NCI-H460 (cell line): ENCODE measurements around the gene DAB2IP. TPM values are rescaled to one million over a fixed set of nuclear protein-coding genes. Genes with fewer than 3 reads are reported as not detected.

Experiments used
- DNase-seq: peaks from one replicate; pipeline ENCODE4 v3.0.0-alpha.2; 2016; ENCODE audit warnings: low read depth; ENCODE audit errors: extremely low read depth
- total RNA-seq: library from RNA; depleted of rRNA; stranded (reverse); fragments of >200 nt; shearing (Covaris generic); gene quantifications from 2 replicates; pipeline ENCODE4 v1.2.3, GENCODE V29; 2014

DAB2IP gene
- total RNA-seq, 1 experiment from 2014 or later: 3.8 TPM

GRCh38 chr9:121681404-121681803, 30.0 kb downstream of the DAB2IP start:
- no peak for DNase-seq

- DNase-seq: no peak
Measured at GRCh38 chr9:121682201-121682600, 30.8 kb downstream of the DAB2IP start.

- no peak for DNase-seq
Measured at GRCh38 chr9:121682926-121683515, 31.6 kb downstream of the DAB2IP start.

GRCh38 chr9:121683652-121684051, 32.2 kb downstream of the DAB2IP start:
- DNase-seq: no peak

GRCh38 chr9:121684381-121685145, 33.1 kb downstream of the DAB2IP start:
- DNase-seq: peak; percentile 9

- DNase-seq: no peak
Measured at GRCh38 chr9:121685146-121685794, 33.8 kb downstream of the DAB2IP start.

GRCh38 chr9:121685795-121686377, 34.5 kb downstream of the DAB2IP start:
- no peak for DNase-seq

- peak; percentile 59 for DNase-seq
Measured at GRCh38 chr9:121686930-121687541, 35.6 kb downstream of the DAB2IP start.

- DNase-seq: no peak
Measured at GRCh38 chr9:121688146-121688680, 36.8 kb downstream of the DAB2IP start.

GRCh38 chr9:121688681-121689080, 37.2 kb downstream of the DAB2IP start:
- no peak for DNase-seq

- DNase-seq: no peak
Measured at GRCh38 chr9:121689461-121690157, 38.2 kb downstream of the DAB2IP start.

- no peak for DNase-seq
Measured at GRCh38 chr9:121690316-121690715, 38.9 kb downstream of the DAB2IP start.

- DNase-seq: no peak
Measured at GRCh38 chr9:121690766-121691165, 39.3 kb downstream of the DAB2IP start.

GRCh38 chr9:121691890-121692289, 40.5 kb downstream of the DAB2IP start:
- DNase-seq: no peak

GRCh38 chr9:121692606-121693387, 41.4 kb downstream of the DAB2IP start:
- no peak for DNase-seq

GRCh38 chr9:121693388-121693670, 41.9 kb downstream of the DAB2IP start:
- DNase-seq: no peak

GRCh38 chr9:121694001-121694400, 42.6 kb downstream of the DAB2IP start:
- no peak for DNase-seq

GRCh38 chr9:121694600-121694999, 43.2 kb downstream of the DAB2IP start:
- DNase-seq: no peak

- no peak for DNase-seq
Measured at GRCh38 chr9:121696930-121697329, 45.5 kb downstream of the DAB2IP start.
